NCI-H2227 treated with DMSO at 0.1 percent for 48 hours (cell line): ENCODE data around the gene TBX4.

ENCODE experiments used
- DNase-seq: peaks from one replicate; lab custom pipeline; 2025; lab: John Stamatoyannopoulos, UW

Gene TBX4

GRCh38 chr17:61454381-61455323 lies 2.4 kb downstream of the TBX4 start:
- DNase-seq = no peak

GRCh38 chr17:61455324-61456060 lies 3.3 kb downstream of the TBX4 start:
- DNase-seq = no peak

- no peak for DNase-seq
Measured at GRCh38 chr17:61456061-61456681, 3.9 kb downstream of the TBX4 start.

DNA sequence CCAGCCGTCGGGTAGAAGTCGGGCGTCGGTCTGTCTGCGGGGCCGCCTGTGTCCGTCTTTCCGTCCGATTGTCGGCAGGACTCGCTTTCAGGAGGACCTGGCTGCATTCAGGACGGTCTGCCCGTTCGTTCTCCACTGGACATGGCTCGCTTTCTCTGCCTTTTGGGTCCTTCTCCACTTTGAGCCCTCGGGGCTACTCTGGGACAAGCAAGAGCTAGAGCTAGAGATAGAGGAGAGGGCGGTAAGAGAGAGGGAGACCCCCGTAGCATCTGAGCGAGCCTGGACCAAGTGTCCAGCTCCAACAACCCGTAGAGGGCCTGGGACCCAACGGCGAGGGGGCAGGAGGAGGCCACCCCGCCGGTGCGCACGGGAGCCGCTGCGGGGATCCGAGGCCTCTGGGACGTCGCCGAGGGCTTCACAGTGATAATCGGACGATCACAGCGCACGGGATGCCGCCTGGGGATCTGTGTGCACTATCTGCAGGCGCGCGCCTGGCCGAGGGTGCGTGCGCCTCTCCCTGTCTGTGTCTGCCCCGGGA lies 4.5 kb downstream of the TBX4 start:
- DNase-seq = no peak

GRCh38 chr17:61457226-61457983 lies 5.2 kb downstream of the TBX4 start:
- DNase-seq = no peak

DNA sequence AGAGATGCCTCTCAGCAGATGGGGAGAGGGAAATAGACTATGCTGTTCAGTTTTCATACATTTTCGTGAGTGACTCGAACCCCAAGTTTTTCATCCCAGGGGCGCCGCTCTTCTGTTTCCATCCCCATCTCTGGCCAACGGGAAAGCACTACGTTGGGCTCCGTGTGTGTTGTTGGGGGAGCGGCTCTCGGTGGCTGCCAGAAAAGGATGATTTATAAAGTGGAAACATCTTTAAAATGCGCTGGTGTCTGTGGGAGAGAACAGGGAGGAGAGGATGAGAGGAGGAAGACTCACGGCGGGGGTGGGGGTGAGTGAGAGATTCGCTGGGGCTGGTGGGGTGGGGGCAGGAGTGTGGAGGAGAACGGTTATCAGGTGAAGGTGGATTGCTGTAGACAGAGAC lies 5.8 kb downstream of the TBX4 start:
- DNase-seq = no peak

GRCh38 chr17:61458421-61459141 lies 6.4 kb downstream of the TBX4 start:
- DNase-seq = no peak

DNA sequence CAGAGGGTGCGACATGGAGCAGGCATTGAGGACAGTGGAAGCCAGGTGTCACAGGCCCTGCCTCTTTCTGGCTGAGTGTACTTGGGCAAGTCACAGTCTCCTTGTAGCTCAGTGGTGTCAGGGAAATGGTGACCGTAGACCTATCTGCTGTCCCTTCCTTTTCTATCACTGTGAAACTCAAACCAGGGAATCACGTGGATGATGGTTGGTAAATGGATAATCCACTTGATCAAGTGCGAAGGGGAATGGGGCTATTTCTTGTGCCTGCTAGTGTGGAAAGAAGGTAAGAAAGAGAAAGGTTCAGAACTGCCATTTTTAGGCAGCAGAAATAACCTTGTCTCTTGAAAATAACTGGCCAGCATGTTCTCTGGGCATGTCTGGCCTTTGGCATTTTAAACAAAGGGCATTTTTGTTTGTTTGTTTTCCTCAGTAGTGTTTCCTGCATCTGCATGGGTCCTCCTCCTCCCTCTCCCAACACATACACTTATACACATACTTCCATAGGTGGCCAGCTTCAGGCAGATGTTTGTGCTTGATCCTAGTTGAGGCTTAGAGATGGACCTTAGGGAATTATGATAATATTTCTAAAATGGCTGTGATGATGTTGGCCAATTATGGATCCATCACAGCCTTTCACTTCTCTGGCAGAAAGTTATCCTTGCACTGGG lies 7.1 kb downstream of the TBX4 start:
- no peak for DNase-seq

- DNase-seq = no peak
Measured at GRCh38 chr17:61459939-61460718, 7.9 kb downstream of the TBX4 start.

GRCh38 chr17:61460796-61461585 lies 8.8 kb downstream of the TBX4 start:
- DNase-seq = no peak

GRCh38 chr17:61461586-61461966 lies 9.4 kb downstream of the TBX4 start:
- DNase-seq = no peak

GRCh38 chr17:61461967-61462718 lies 9.9 kb downstream of the TBX4 start:
- no peak for DNase-seq

- DNase-seq = no peak
Measured at GRCh38 chr17:61462719-61463315, 10.6 kb downstream of the TBX4 start.

- DNase-seq = no peak
Measured at GRCh38 chr17:61463316-61464129, 11.3 kb downstream of the TBX4 start.

DNA sequence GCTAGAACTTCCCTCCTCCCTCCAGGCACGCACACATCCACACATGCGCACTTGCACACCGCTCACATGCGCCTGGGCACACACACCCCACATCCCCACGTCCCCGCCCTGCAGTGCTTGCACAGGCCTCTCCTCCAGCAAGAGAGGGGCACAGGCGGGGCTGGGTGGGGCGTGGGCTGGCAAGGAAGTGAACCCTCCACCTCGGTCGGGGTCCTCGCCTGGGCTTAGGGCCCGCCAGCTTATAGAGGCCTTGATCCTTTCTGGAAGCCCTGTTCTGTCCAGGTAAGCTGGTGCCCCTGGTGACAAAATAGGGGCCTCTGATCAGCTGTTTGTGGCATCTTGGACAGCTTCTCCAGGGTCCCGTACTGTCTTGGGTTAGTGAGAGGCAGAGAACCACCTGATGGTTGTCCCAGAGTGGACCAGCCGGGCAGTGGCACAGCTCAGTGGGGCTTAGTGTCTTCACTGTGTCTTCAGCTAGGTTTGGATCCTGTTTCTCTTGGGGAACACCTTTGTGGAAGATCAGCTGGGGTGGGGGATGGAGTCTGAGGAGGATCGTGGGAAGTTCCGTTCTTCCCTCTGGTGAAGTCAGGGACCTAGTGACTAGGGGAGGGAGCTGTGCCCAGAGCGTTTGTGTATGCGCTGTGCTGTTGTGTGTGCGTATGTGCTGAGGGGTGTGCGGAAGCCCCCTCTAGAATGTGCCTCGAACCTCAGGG lies 12.1 kb downstream of the TBX4 start:
- no peak for DNase-seq

- DNase-seq = no peak
Measured at GRCh38 chr17:61464843-61465180, 12.6 kb downstream of the TBX4 start.
